ENCODE results near the gene DNAAF1. TPM values are rescaled to one million over a fixed set of nuclear protein-coding genes. Genes with fewer than 3 reads are reported as not detected.

Gene DNAAF1
- total and polyA plus RNA-seq, 2 of the 8 experiments (the other 6 are each of a cell fraction or from before 2014, with no cell fraction given) = 0.09 to 0.15 TPM

GRCh38 chr16:84190731-84191388 is 45.8 kb downstream of the DNAAF1 start, which contains the start of gene ADAD2:
Gene ADAD2, plus strand, starts transcription at chr16:84191157. Its CDS starts 74 bp downstream, at chr16:84191231.
- no peak within 1 kb of the TSS for H2BK15ac ChIP-seq (ENCODE audit: low read length)
- H3K23ac ChIP-seq (ENCODE audit: insufficient read length) = no peak within 1 kb of the TSS
- H3K9me3 ChIP-seq (ENCODE audit: insufficient read depth in 2 of 2, low read depth in 1 of 2, low read length in 1 of 2) = no peaks in the 10 kb centered on the region; a peak in 1 of 4 replicates
- DNase-seq (ENCODE audit: low read depth in 1 of 2, low spot score in 2 of 2) = peak; percentile 33 to 88
- H3K23me2 ChIP-seq (ENCODE audit: low read depth, low read length) = peaks cover 3% of the 10 kb centered on the region; the same call in 1 of the 2 replicates
- H3K79me2 ChIP-seq (ENCODE audit: control insufficient read depth in 1 of 2, insufficient read depth in 2 of 2, low read length in 2 of 2) = peaks cover 0 to 7% of the 10 kb centered on the region in 2 experiments; a peak in 2 of 4 replicates
- H4K8ac ChIP-seq (ENCODE audit: extremely low read depth, insufficient read depth, low read length) = peak within 1 kb of the TSS; percentile 11; the same call in 1 of the 2 replicates
- H3K18ac ChIP-seq (ENCODE audit: extremely low read depth, low read length) = no peak within 1 kb of the TSS
- H2BK20ac ChIP-seq (ENCODE audit: low read length) = no peak within 1 kb of the TSS
- H3K27ac ChIP-seq (ENCODE audit: low read depth, low read length) = no peak within 1 kb of the TSS
- no peak within 1 kb of the TSS for H3K56ac ChIP-seq (replicated peaks; ENCODE audit: insufficient read length, low read depth, low read length)
- no peak within 1 kb of the TSS for H2BK12ac ChIP-seq (ENCODE audit: low read depth, low read length)
- ChIA-PET CTCF (ENCODE audit: partially characterized antibody) (interaction anchor here (1.0 to 1.8 kb wide), 6 partner anchors 8 to 294 kb away, joined by 3 to 5 read pairs (median 3); no protein-coding TSS in a partner anchor), POLR2A (ENCODE audit: partially characterized antibody) (interaction anchor here (1.4 kb wide), 1 partner anchor 13 kb away, joined by 6 read pairs; no protein-coding TSS in a partner anchor)
- peaks cover 0 to 3% of the 10 kb centered on the region in 2 experiments for H4K20me1 ChIP-seq (replicated peaks in 1 of 2; ENCODE audit: control insufficient read depth in 1 of 2, insufficient read depth in 2 of 2, low read length in 2 of 2)
- no peak within 1 kb of the TSS for H4K5ac ChIP-seq (ENCODE audit: insufficient read length, low read depth, low read length)
- no peak within 1 kb of the TSS for H3K4me3 ChIP-seq (ENCODE audit: extremely low read depth in 1 of 4, insufficient read depth in 2 of 4, low read depth in 3 of 4, low read length in 4 of 4)
- H2BK5ac ChIP-seq (ENCODE audit: low read depth, low read length) = no peak within 1 kb of the TSS
- no peak within 1 kb of the TSS for H3K14ac ChIP-seq (ENCODE audit: insufficient read length)
- H2BK120ac ChIP-seq (replicated peaks; ENCODE audit: low read depth, low read length) = no peak within 1 kb of the TSS
- no peak within 1 kb of the TSS for H4K91ac ChIP-seq (replicated peaks; ENCODE audit: insufficient read length, low read length)
- H3K36me3 ChIP-seq (ENCODE audit: control insufficient read depth in 2 of 4, insufficient read depth in 4 of 4, low read length in 3 of 4) = no peaks in the 10 kb centered on the region
- H3K27me3 ChIP-seq (replicated peaks in 1 of 4; ENCODE audit: control insufficient read depth in 3 of 4, extremely low read depth in 1 of 4, insufficient read depth in 3 of 4, low read length in 3 of 4) = no peaks in the 10 kb centered on the region
- H3K4ac ChIP-seq (replicated peaks; ENCODE audit: insufficient read length, low read depth, low read length) = no peak within 1 kb of the TSS
- no peak within 1 kb of the TSS for H3K4me2 ChIP-seq (ENCODE audit: insufficient read depth in 1 of 2, low read depth in 2 of 2, low read length in 2 of 2)
- no peak within 1 kb of the TSS for H3K9ac ChIP-seq (replicated peaks in 1 of 4; ENCODE audit: extremely low read depth in 1 of 4, low read depth in 3 of 4, low read length in 3 of 4)
- H2AK5ac ChIP-seq (ENCODE audit: low read depth, low read length) = no peak within 1 kb of the TSS
- 0 out of 2 replicates have a peak within 1 kb of the TSS, but pooled peaks have one; percentile 41 for H2AFZ ChIP-seq (ENCODE audit: low read length)
- H3K79me1 ChIP-seq (ENCODE audit: low read depth, low read length) = no peaks in the 10 kb centered on the region
- 86% methylated on average over 42 of the region's 47 CpGs; no CpG with 5 or more reads in 1 of the 2 experiments for WGBS, 2 experiments (ENCODE audit: extremely low coverage in 1 of 2, insufficient coverage in 1 of 2, insufficient read length in 1 of 2, insufficient replicate concordance in 2 of 2, low coverage in 1 of 2, low lambda C conversion rate in 2 of 2, missing lambda C conversion rate in 1 of 2)
- FAIRE-seq = no peak
- H3K4me1 ChIP-seq (replicated peaks in 1 of 4; ENCODE audit: control insufficient read depth in 3 of 4, insufficient read depth in 4 of 4, low read length in 3 of 4) = peaks cover 0 to 1% (median 0%) of the 10 kb centered on the region in 4 experiments; a peak in 3 of 7 replicates
- TF ChIP-seq PHF8 (conservative IDR thresholded peaks at IDR 0.05; ENCODE audit: low read depth, low read length) (no peak), NRF1 (IDR thresholded peaks at IDR 0.05; ENCODE audit: low read depth, low read length) (no peak), CHD2 (IDR thresholded peaks at IDR 0.05; ENCODE audit: low read length) (peak; percentile 86), JUN (IDR thresholded peaks at IDR 0.05; ENCODE audit: low read depth, low read length) (no peak), SP4 (IDR thresholded peaks at IDR 0.05; ENCODE audit: low read length) (no peak), MAX (IDR thresholded peaks at IDR 0.05) (peak; percentile 91), NANOG (IDR thresholded peaks at IDR 0.05; ENCODE audit: insufficient read depth, low read depth, low read length, poor library complexity, severe bottlenecking) (no peak), POLR2A (IDR thresholded peaks at IDR 0.05; ENCODE audit: control extremely low read depth in 1 of 2, low read depth in 2 of 2, low read length in 2 of 2) (no peak), CHD1 (IDR thresholded peaks at IDR 0.05; ENCODE audit: low read depth, low read length) (no peak), EP300 (IDR thresholded peaks at IDR 0.05; ENCODE audit: borderline replicate concordance in 1 of 2, low read depth in 2 of 2, low read length in 2 of 2) (no peak), EGR1 (IDR thresholded peaks at IDR 0.05; ENCODE audit: borderline replicate concordance, low read depth, low read length) (no peak), SP1 (IDR thresholded peaks at IDR 0.05; ENCODE audit: low read depth, low read length) (peak; percentile 97), SP2 (IDR thresholded peaks at IDR 0.05; ENCODE audit: low read length) (peak; percentile 57), ASH2L (IDR thresholded peaks at IDR 0.05; ENCODE audit: low read length) (no peak)

All from H1 (cell line).